ENCODE measurements around the gene FSTL3.

- TF ChIP-seq GATA3 (IDR thresholded peaks at IDR 0.05; ENCODE audit: low read depth, low read length) (no peak), GATA2 (IDR thresholded peaks at IDR 0.05; ENCODE audit: low read depth, low read length) (no peak)
Measured at GRCh38 chr19:660793-661426, 15.3 kb upstream of the FSTL3 start.

All from SH-SY5Y (cell line).